EH (cell line): Measurements from ENCODE around the gene PAK4.
A peak's percentile ranks its signal among the peaks of the same experiment; 100 is the strongest.

Source experiments
- DNase-seq: peaks from one replicate; pipeline ENCODE4 v3.0.0-alpha.2; 2015; ENCODE audit warnings: low read depth

The PAK4 gene

DNA sequence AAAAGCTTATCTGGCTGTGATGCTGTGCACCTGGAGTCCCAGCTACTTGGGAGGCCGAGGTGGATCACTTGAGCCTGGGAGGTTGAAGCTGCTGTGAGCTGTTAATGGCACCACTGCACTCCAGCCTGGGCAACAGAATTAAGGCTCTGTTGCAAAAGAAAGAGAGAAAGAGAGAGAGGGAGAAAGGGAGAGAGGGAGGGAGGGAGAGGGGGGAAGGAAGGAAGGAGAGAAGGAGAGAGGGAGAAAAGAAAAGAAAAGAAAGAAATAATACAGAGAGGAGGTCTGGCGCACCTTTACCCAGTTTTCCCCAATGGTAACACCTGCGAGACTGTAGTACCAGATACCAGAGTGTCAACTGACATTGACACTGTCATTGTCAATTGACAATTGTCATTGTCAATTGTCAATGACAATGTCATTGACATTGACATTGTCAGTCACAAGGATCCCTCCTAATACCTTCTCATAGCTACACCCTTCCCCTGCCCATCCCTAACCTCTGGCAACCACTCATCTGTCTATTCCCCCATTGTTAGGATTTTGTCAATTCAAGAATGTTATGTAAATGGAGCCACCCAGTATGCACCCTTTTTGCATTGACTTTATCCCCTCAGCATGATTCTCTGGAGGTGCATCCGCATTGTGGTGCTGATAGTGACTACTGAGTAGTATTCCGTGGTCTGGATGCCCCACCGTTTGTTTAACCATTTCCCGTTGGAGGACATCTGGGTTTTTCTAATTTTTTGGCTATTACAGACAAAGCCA, 21.3 kb downstream of the PAK4 start:
- no peak for DNase-seq

DNA sequence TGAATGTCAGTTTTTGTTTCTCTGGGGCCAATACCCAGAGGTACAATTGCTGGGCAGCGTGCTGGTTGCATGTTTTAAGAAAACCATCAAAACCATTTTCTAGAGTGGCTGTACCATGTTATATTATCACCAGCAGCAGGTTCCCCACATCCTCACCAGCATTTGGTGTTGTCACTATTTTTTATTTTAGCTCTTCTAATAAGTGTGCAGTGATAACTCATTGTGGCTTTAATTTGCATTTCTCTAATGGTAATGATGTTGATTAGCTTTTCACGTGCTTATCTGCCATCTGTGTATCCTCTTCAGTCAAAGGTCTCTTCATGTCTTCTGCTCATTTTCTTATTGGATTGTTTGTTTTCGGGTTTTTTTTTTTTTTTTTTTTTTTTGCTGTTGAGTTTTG, 21.9 kb downstream of the PAK4 start:
- no peak for DNase-seq

DNA sequence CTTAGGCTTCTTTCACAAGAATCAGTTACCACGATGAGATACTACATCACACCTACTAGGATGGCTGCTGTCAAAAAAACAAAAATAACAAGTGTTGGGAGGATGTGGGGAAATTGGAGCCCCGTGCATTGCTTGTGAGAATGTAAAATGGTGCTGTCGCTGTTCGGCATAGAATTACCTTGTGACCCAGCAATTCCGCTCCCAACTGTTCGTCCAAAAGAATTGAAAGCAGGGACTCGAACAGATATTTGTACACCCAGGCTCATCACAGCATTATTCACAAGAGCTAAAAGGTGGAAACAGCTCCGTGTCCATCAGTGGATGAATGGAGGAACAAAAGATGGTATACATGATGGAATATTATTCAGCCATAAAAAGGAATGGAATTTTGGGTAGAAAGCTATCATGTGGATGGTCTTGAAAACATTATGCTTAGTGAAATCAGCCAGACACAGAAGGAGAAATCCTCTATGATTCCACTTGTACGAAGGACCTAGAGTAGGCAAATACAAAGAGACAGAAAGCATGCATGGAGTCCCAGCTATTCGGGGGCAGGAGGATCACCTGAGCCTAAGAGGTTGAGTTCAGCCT, 23.4 kb downstream of the PAK4 start:
- DNase-seq, result no peak

DNA sequence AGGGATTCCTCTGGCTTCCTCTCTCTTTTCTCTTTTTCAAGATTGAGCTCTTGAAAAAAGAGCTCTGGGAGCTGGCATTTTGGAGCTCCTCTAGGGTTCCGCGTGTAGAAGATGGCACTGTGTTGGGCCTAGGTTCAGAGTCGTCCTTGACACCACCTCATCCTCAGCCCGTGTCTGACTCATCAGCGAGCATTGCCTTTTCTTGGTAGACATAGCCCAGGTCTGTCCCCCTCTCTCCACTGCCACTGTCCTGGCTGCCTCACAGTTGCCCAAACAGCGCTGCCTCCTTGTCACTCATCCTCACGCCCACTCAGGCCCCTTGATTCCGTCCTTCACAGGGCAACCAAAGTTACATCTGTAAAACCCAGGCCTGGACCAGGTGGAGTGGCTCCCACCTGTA, 24.6 kb downstream of the PAK4 start:
- DNase-seq, result no peak

DNA sequence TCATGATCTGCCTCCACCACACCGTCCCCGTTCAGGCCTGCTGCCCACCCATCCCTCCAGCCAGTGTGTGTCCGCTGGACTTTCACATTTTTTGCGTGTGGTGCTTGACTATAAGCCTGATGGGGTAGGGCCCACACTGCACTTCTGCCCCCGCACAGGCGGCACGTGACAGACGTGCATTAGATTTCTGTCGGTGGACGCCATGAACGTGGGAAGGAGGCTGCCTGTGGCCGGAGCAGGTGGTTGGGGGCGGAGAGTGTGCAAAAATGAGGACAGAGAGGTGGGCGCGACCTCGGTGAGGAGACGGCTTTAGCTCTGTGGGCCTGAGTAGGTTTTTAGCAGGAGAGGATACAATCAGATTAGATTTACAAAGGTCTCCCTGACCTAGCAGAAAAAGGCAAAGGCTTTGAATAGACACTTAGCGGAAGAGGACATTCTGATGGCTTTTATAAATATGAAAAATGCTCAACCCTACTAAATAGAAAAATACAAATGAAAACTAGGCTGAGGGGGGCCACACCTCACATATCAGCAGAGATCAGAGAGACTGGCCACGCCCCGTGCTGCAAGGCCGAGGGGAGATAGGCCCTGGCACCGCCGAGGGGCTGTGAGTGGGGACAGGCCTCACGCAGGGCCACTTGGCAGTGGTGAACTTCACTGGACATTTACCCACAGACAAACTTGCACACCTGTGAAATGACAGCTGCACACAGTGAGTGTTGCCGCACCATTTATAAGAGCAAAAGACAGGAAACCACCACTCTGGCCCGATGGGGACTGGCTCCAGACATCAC, 25.4 kb downstream of the PAK4 start:
- no peak for DNase-seq

DNA sequence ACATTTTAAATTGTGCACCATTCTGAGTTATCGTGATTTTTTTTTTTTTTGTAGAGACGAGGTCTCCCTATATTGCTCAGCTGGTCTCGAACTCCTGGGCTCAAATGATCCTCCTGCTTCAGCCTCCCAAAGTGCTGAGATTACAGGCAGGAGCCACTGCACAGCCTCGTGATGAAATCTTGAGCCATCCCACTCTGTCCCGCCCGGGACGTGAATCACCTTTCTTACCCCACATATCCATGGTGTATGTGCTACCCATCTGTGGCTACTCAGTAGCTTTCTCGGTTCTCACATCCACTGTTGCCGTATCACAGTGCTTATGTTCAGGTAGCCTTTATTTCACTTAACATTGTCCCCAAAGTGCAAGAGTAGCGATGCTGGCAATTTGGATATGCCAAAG, 26.5 kb downstream of the PAK4 start:
- DNase-seq, result no peak

DNA sequence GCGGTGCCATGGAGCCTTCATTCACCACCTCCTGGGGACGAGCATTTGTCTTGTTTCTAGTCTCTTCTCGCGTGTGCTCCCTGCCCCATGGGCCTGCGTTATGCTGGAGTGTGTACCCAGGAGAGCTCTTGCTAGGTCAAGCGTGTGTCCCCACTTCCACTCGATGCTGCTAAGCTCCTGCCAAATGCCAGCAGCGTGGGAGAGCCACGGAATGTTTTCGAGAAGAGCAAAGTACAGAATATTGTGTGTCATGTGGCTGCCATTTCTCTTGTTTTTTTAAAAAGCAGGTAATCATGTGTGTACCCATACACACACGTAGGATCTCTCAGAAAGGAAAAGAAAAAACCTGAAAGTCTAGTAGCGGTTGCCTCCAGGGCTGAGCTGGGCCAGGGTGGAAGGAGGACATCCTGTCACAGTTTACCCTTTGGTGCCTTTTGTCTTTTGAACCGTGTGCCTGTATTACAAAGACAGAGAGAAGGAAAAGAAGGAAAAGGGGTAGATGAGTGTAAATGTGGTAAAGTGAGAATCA, 28.6 kb downstream of the PAK4 start:
- DNase-seq, result no peak

DNA sequence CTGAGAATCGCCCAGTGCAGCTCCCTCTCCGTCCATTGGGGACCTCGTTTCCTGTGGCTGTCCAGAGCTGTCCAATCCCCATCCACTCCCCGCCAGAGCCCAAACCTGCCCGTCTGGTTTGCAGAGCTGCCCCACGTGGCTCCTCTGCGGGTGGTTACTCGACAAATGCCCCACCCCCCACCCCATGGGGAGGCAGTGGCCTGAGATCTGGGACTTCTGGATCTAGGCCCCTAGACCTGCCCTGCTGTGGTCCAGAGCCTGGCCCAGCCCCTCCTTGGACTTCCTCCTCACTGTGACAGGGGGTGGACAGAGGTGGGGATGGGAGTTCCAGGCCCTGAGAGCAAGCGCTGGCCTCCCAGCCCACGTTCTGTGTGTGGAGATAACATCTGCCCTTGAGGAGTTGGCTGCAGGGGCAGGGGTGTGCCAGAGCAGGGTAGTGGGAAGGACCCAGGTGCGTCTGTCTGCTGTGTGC, 29.1 kb downstream of the PAK4 start:
- no peak for DNase-seq

DNA sequence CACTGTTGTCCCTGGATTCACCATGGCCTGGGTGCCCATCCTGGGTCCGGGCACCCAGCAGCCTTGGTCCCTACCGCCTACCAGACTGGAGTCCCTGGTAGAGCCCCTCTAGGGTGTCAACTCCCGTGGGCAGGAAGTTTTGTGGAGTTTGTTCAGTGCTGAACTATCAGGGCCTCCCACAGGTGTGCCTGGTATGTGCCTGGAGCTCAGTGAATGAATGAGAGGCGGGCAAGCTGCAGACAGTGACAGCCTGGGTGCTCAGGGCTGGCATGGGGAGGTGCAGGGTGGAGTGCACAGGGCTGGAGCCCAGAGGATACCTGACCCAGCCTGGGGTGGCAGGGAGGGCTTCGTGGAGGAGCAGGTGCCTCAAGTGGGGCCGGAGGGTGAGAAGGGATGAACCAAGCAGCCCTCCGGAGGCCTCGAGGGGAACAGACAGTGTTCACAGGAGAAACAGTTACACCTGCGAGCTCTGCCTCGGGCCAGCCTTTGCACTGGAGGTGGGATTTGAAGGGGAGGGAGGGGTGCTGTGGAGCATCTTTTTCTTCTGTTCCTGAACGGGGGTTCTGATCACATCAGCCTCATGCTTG, 29.6 kb downstream of the PAK4 start:
- no peak for DNase-seq

DNA sequence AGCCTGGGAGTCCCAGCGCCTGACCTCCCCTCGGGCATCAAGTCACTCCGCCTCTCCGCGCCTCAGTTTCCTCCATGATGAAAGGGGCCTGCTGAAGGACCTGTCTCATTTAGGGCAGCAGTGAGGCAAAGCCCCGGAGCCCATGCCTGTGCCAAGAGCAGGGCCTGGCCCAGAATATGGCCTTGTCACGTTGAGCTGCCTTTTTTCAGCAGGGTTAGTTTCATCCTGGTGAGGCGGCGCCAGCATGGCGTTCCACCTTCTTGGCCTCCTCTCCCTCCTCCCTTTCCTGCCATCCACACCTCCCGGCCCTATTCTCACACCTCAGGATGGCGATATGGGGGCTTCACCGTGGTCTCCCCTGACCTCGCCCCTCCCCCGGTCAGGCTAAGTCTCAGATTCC, 30.2 kb downstream of the PAK4 start:
- no peak for DNase-seq

DNA sequence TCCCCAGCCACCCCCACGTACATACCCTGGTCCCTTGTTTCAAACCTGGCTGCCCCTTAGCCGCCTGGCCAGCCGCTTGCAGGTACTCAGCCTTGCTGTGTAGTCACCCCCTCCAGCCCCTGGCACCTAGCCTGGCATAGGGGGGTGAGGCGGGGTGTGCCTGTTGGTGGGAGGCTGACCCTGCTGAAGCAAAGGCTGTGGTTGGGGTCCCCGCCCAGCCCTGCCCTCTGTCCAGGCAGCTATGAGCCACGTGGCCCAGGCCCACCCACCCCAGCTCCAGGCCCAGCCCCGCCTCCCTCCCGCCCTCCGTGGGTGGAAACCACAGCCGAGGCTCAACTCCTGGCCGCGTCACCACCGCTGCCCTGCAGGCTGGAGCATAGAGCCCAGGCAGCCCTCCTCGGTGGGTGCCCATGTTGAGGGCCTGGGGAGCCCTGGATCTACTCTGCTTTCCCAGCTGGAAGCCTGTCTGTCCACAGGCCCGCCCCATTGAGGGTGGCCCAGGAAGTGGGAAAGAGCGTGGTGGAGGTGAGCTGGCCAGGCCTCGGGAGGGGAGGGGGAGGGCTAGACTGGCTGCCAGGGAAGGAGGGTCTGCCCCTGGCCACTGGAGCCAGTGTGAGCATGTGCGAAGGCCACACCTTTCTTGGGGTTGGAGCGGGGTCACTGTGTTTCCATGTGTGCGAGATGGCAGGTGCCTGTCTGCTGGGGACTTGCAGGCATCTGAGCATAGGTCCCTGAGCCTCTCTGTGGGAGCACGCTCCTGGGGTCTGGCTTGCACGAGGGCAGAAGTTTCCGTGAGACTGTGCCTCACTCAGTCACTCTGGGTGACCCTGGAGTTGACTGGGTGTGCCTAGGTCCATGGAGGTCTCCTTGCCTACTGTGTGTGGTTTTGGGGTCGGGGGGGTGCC, 31.0 kb downstream of the PAK4 start:
- DNase-seq, result peak; percentile 26

DNA sequence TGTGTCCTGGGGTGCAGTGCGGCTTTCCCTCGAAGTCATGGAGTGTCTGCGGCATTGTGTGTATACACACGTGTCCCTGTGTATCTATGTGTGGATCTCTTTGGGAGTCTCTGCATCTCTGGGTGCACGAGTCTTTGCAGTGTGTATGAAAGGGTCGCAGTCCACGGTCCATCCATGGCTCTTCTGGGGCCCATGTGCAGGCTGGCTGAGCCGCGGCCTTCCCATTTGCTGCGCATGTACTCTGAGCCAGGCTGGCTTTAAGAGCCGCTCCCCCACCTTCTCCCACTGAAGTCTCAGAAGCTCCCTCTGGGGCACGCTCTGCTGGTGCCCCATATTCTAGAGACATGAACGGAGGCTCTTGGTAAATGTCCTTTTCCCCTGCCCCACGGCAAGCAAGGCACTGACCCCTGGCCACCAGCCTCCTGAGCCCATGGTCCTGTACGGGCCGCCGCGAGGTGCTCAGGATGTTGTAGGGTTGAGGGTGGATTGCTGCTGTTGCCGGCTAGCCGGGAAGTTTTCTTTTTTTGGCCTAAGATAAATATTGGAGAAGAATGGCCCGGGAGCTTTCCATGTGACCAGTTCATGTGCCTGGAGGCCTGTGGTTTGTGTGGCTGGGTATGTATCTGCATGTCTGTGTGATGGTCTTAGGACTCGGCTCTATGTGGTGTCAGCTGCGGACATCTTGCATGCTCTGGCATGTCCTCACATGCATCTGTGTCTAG, 31.9 kb downstream of the PAK4 start:
- no peak for DNase-seq

DNA sequence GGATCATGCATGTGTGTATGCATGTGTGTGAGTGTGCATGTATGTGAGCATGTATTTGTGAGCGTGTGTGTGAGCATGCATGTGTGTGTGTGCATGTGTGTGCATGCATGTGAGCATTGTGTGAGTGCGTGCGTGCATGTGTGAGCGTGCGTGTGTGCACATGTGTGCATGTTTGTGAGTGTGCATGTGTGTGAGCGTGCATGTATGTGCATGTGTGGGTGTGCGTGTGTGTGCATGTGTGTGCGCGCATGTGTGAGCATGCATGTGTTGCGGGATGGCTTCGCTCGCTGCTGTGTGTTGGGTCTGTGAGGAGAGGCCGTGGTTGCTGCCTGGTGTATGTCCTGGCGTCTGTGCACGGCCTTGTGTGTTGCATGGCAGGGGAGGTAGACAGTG, 32.4 kb downstream of the PAK4 start:
- DNase-seq, result no peak

DNA sequence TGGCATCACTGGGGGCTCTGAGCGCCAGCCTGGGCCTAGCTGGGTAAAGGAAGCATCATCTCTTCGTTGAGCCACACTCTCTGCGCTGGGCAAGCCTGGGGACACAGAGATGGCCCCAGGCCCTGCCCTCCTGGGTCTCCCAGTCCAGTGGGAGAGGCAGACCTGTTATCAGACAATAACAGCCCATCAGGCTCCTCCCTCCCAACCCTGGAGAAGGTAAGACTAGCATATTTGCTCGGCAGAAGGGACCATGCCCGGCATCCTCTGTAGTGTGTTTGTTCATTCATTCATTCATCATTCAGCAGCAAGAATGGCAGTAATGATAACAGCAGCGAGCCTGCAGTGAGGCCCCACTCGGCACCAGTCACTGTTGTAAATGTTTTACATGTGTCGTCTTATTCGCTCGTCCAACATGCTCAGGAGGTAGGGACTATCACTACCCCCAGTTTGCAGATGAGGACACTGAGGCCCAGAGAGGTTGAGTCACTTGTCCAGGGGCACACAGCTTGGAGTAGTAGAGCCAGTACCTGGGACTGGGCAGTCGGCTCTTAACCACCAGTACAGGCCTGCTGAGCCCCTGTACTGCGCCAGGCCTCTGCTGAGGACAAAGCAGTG, 33.2 kb downstream of the PAK4 start:
- DNase-seq, result no peak

DNA sequence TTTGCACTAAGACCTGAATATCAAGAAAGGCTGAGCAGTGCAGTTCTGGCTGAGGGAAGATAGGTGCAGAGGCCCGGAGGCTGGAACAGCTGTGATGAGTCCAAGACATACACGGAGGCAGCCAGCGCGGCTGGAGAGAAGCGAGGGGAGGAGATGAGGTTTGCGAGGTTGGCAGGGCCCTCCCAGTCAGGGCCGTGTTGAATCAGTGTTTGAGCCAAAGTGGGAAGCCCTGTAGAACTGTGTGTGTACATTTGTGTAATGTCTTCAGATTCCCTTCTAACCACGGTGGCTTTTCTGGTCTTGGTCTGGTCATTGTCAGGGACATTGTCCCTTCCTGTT, 34.9 kb downstream of the PAK4 start:
- DNase-seq, result peak; percentile 50

DNA sequence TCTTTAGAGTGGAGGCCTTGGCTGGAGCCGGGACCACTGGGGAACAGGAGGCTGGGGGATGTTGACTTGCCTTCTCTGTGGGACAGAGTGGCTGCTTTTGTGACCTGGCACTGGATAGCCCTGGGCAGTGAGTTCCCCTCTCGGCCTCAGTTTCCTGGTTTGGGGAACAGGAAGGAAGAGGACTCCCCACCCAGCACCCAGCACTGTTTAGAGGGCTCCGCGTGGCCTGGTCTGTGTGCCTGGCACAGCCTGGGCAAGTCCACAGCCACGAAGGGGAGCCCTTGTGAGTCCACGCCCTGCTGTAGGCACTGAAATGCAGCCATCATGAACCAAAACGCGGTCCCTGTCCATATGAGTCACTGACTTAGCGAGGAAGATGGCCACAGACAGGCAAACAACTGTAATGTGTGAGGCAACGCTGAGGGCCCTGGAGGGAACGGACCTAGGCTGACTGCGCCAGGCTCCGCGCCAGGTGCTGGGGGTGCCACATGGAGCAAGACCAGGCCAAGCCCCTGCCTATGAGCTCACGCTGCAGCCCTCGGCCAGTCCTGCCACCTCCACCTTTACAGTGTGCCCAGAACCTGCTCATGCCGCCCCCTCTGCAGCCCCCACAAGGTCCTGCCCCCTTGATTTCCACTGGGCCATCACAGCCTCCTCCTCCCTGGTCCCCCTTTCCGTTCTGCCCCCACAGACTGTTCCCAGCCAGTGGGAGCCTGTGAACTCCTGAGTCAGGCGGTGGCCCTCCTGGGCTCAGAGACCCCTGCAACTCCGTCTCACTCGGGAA, 35.5 kb downstream of the PAK4 start:
- no peak for DNase-seq

DNA sequence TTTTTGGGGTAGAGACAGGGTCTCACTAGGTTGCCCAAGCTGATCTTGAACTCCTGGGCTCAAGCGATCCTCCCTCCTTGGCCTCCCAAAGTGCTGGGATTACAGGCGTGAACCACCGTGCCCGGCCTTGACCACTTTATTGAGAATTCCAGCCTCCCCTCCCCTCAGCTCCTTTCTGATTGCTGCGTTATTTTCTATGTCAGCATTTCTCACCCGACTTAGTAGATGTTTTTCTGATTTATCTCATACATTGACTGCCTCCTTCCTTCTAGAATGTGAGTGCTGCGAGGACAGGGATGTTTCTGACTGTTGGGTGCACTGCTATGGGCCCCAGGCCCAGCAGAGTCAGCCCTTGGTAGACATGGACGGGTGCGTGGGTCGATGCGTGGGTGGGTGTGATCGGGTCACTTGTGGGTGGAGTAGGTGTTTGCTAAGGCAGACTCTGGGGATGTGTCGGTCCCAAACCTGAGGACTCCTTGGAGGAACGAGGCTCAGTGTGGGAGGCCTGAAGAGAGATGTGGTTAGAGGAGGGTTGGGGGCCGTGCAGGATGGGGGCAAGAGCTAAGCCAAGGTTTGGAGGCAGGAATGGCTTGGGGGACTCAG, 37.0 kb downstream of the PAK4 start:
- DNase-seq, result no peak

DNA sequence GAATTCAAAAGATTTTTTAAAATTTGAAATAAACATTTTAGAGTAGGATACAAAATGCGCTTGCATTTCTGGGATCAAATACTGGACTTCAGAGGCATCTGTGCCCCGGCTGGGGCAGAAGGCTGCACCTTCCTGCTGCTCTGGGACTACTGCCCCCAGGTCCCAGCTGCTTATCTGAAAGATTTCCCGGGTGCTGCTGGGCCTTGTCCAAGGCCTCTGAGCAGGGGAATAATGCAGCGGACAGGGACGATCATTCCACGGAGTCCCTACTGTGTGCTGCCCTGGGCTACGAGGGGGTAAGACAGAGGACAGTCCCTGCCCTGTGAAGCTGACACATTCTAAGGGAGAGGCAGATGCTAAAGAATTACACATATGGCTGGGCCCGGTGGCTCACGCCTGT, 38.0 kb downstream of the PAK4 start:
- DNase-seq, result no peak

DNA sequence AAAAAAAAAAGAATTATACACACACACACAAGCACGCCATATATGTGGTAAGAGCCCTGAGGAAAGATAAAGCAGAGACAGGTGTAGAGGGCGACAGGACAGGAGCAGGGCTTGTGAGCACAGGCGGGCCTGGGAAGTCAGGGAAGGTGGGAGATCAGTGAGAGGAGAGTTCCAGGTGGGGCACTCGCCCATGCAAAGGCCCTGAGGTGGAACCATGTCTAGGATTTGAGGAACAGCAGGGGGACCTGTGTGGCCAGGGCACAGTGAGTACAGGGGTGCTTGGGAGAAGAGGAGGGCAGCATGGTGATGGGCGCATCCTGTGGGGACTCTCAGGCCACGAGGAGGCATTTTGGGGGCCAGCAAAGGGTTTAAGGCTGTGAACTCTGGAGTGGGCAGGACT, 38.7 kb downstream of the PAK4 start:
- no peak for DNase-seq
